Kidney (tissue), 14 donors: Measurements from ENCODE around the gene MARCHF10. TPM values are rescaled to one million over a fixed set of nuclear protein-coding genes. Genes with fewer than 3 reads are reported as not detected.

Experiments
- DNase-seq, 5 donors: peaks; one replicate each; pipeline ENCODE4 v3.0.0-alpha.2; 2013 to 2020
- FAIRE-seq: peaks from 2 replicates; lab custom pipeline; 2012; peaks lifted over from hg19 to GRCh38; lab: Jason Lieb, UNC
- H3K27ac ChIP-seq, 2 donors: one replicate each; pipeline ENCODE4 v1.7.0; 2013; ENCODE audit warnings: low read depth in 2 of 2, low read length in 2 of 2, inconsistent platforms in 1 of 2
- H3K27me3 ChIP-seq: one replicate; pipeline ENCODE4 v1.7.1; 2013; ENCODE audit warnings: low read length, inconsistent platforms; ENCODE audit not compliant: control insufficient read depth, insufficient read depth
- H3K36me3 ChIP-seq, 3 donors: one replicate each; pipeline versions ENCODE4 v1.7.0 to v1.7.1; 2013; ENCODE audit warnings: low read length in 3 of 3, control low read depth in 1 of 3, inconsistent platforms in 1 of 3; ENCODE audit not compliant: insufficient read depth in 3 of 3, control insufficient read depth in 2 of 3
- H3K4me1 ChIP-seq, 3 donors: one replicate each; pipeline versions ENCODE4 v1.7.0 to v1.7.1; 2013; ENCODE audit warnings: low read length in 3 of 3, inconsistent platforms in 1 of 3, low read depth in 1 of 3; ENCODE audit not compliant: control insufficient read depth in 2 of 3, insufficient read depth in 2 of 3
- H3K4me3 ChIP-seq, 3 donors: one replicate each; pipeline versions ENCODE4 v1.7.0 to v1.8.1; 2013; ENCODE audit warnings: low read length in 3 of 3, control low read depth in 1 of 3, inconsistent platforms in 1 of 3
- H3K9ac ChIP-seq, 3 donors: one replicate each; pipeline versions ENCODE4 v1.7.0 to v1.7.1; 2013; ENCODE audit warnings: low read length in 3 of 3, control low read depth in 1 of 3, inconsistent platforms in 1 of 3
- H3K9me3 ChIP-seq, 3 donors: one replicate each; pipeline versions ENCODE4 v1.7.0 to v1.7.1; 2013; ENCODE audit warnings: low read length in 3 of 3, control low read depth in 1 of 3, inconsistent platforms in 1 of 3; ENCODE audit not compliant: control insufficient read depth in 2 of 3, insufficient read depth in 1 of 3
- CTCF ChIP-seq: IDR thresholded peaks from 3 replicates; pipeline ENCODE4 v1.5.1; 2012; ENCODE audit warnings: mild to moderate bottlenecking, moderate library complexity, borderline replicate concordance; ENCODE audit not compliant: insufficient read depth; ENCODE audit errors: extremely low read depth
- intact Hi-C: fragments of 100-400 bp; cut with DNase I; formaldehyde crosslinking; loops from one replicate; pipeline ENCODE4 v1.11.1; 2022
- polyA plus RNA-seq: library from polyadenylated mRNA; stranded (reverse); fragments of 350-450 nt; fragmentation: Illumina TruSeq; extraction: RNeasy Lipid Tissue Mini Kit (QIAGEN cat#74804); gene quantifications from one replicate; pipeline ENCODE4 v1.2.3, GENCODE V29; 2014; ENCODE audit warnings: low read depth, low replicate concordance; ENCODE audit not compliant: insufficient read depth
- total RNA-seq: library from RNA; stranded (reverse); fragmentation: NEBNext Ultra II Directional; extraction: Animal tissue kit (Norgen Biotek cat#: 25700); gene quantifications from one replicate; pipeline ENCODE4 v1.2.1, GENCODE V29; 2021
- donor health status: control.
- donor health status: control.
- donor health status: control.
- donor health status: control.
- donor health status: control.
- donor health status: DM: yes; HTN: yes; CAD: no.
- donor health status: Normal renal cell carcinoma (clear cell type).

MARCHF10 gene
- total and polyA plus RNA-seq, 2 donors from 2014 or later: 0.66 to 6.3 TPM

- no peaks in the 10 kb centered on the region for H3K27me3 ChIP-seq
- intact Hi-C loops: no loop called here
- H3K27ac ChIP-seq: no peak overlapping the region
- DNase-seq (no peak), FAIRE-seq (no peak)
- peaks cover 0 to 5% (median 0%) of the 10 kb centered on the region in 3 donors for H3K9me3 ChIP-seq
- no peak for TF ChIP-seq CTCF
- no peak overlapping the region for H3K4me3 ChIP-seq
- no peak overlapping the region for H3K9ac ChIP-seq
- no peaks in the 10 kb centered on the region for H3K4me1 ChIP-seq
- no peaks in the 10 kb centered on the region for H3K36me3 ChIP-seq
These were observed 142.5 kb downstream of the MARCHF10 start for GRCh38 chr17:62665599-62665998.

GRCh38 chr17:62664336-62665120, 143.6 kb downstream of the MARCHF10 start:
- H3K36me3 ChIP-seq: no peaks in the 10 kb centered on the region
- no peaks in the 10 kb centered on the region for H3K27me3 ChIP-seq
- no peak overlapping the region for H3K4me3 ChIP-seq
- H3K27ac ChIP-seq: no peak overlapping the region
- FAIRE-seq (no peak), DNase-seq (peak in 1 of 5 donors; percentile 24)
- intact Hi-C loops: no loop called here
- H3K9me3 ChIP-seq: peaks cover 0 to 5% (median 0%) of the 10 kb centered on the region in 3 donors
- H3K4me1 ChIP-seq: no peaks in the 10 kb centered on the region
- no peak for TF ChIP-seq CTCF
- H3K9ac ChIP-seq: no peak overlapping the region

- Histone ChIP-seq H3K9ac (no peak overlapping the region), H3K9me3 (peaks cover 0 to 5% (median 0%) of the 10 kb centered on the region in 3 donors), H3K4me1 (no peaks in the 10 kb centered on the region), H3K27ac (no peak overlapping the region), H3K27me3 (no peaks in the 10 kb centered on the region), H3K36me3 (no peaks in the 10 kb centered on the region), H3K4me3 (no peak overlapping the region)
- FAIRE-seq (no peak), DNase-seq (no peak)
- intact Hi-C loops: no loop called here
- TF ChIP-seq CTCF: no peak
These were observed 144.8 kb downstream of the MARCHF10 start for GRCh38 chr17:62663304-62663703.
